Measurements from ENCODE around the gene SORCS2. TPM values are rescaled to one million over a fixed set of nuclear protein-coding genes. Genes with fewer than 3 reads are reported as not detected.

Gene SORCS2
- total RNA-seq, 2 donors from 2014 or later: 0.25 TPM; not detected in 1

DNA sequence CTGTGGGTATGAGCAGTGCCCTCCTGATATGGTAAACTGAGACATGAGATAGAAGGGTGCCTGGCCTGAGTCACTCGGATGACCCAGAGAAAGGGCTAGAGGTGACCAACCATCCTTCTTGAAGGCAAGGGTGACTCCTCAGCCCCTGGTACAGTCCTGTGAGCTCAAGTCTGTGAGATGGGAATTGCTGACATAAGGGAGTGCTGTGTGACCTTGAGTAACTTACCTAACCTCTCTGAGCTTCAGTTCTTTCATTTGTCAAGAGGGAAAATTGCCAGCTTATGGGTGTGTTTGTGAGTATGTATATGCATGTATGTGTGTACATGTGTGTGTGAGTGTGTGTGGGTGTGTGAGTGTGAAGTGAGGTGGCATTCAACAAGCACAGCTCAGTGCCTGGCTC, 452.8 kb downstream of the SORCS2 start:
- no peak for DNase-seq (ENCODE audit: low spot score in 2 of 2)
- ATAC-seq: no peak
- H3K36me3 Mint-ChIP-seq: no peaks in the 10 kb centered on the region
- H3K9me3 Mint-ChIP-seq: peaks cover 4 to 5% of the 10 kb centered on the region in 2 donors
- H3K27ac Mint-ChIP-seq: no peak overlapping the region

DNA sequence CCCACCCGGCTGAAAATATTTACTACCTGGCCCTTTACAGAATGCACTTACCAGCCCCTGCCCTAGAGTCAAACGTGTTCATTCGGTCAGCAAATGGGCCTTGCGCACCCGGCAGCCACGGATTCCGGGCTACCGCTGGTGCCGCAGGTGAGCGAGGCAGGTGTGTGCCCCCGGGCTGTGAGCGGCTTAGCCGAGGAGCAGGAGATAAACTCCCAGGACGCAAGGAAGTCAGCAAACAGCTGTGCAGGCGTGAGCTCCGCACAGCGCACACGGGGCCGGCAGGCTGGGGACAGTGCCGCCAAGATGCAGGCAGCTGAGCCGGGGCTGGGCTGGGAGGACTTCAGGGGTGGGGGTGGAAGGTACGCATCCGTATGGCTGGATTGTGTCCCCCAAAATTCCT, 453.6 kb downstream of the SORCS2 start:
- no peak for ATAC-seq
- DNase-seq (ENCODE audit: low spot score in 2 of 2): no peak
- Mint-ChIP-seq H3K27ac (peak overlapping the region in 1 of 2 donors; percentile 39), H3K9me3 (peaks cover 4 to 5% of the 10 kb centered on the region in 2 donors), H3K36me3 (no peaks in the 10 kb centered on the region)

DNA sequence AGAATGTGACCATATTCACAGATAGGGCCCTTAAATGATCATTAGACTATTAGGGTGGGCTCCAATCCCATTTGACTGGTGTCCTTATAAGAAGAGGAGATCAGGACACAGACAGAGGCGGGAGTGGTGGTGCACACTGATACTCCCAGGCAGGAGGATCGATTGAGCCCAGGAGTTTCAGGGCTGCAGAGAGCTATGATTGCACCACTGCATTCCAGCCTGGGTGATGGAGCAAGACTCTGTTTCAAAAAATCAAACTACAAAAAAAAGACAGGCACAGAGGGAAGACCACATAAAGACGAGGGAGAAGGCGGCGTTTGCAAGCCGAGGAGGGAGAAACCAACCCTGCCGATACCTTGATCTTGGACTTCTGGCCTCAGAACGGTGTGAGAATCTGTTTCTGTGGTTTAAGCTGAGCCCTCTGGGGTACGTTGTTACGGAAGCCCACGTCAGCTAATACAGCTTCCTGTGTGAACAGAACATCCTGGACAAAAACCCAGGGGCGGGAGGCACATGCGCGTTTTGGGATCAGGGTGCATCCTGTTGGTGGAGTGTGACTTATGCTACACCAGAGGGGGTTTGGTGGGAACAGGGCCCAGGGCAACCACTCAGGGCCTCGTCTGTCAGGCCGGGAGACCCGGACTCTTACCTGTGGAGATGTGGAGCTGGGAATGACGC, 454.2 kb downstream of the SORCS2 start:
- H3K27ac Mint-ChIP-seq: peak overlapping the region; percentile 7 to 39
- DNase-seq (ENCODE audit: low spot score in 2 of 2) (no peak), ATAC-seq (no peak)
- peaks cover 0 to under 1% of the 10 kb centered on the region in 2 donors for H3K9me3 Mint-ChIP-seq
- no peaks in the 10 kb centered on the region for H3K36me3 Mint-ChIP-seq

DNA sequence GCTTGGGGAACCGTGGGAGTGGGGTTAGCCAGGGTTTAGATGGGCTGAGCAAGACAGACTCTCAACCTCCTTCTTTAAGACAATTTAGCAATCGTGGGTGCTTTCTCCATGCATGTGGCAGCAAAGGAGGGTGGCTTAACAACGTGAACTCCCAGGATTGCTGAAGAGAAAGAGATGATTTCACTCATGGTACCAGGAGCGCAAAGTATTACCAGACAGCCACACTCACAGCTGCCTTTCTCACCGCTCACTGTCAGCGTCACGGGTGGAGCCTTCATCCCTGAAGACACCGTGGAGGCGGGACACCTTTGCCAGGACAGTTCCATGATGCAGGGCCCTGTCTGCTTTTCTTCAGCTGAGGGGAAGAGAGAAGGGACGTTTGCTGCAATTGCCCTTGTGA, 454.8 kb downstream of the SORCS2 start:
- Mint-ChIP-seq H3K27ac (peak overlapping the region in 1 of 2 donors; percentile 7), H3K9me3 (no peaks in the 10 kb centered on the region), H3K36me3 (no peaks in the 10 kb centered on the region)
- ATAC-seq: no peak
- DNase-seq (ENCODE audit: low spot score in 2 of 2): no peak

DNA sequence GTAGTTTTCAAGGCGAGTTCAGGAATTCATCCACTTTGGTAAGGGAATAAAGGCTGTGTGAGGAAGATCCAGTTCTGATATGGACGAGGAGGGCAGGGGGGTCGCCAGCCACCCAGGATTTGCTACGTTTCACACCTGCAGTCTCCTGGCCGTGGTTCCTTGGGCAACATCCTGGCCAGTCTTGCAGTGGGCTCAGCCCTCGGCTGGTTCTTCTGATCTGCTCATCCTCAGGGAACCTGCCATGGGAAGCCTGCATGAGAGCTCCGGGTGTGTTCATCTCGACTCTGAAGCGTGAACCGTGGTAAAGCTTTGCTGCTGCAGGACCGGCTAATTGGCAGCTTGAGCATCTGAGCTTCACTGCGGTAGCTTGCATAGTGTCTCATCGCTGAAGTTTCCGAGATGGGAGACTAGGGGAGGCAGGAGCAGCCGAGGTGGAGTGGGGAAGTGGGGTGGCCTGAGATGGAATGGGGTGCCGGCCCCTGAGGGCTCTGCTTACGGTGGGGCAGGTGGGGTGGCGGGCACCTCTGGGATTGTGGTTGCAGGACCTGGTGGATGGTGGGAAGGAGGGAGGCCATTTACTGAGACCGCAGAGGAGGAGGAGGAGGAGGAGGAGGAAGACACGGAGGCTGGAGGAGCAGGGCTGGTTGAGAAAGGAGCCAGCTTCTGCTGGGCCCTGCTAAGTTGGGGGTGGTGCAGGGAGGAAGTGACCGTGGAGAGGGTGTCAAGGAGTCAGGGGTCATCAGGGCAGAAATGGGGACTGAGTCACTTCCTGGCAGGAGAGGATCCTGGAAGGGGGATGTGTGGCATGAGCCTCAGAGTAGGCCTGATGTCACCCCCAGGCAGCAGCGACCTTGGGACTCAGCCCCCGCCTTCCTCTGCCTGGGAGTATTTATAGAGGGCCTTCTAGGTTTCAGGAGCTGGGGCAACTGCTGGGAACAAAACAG, 455.5 kb downstream of the SORCS2 start:
- Mint-ChIP-seq H3K36me3 (no peaks in the 10 kb centered on the region), H3K27ac (no peak overlapping the region), H3K9me3 (no peaks in the 10 kb centered on the region)
- DNase-seq (ENCODE audit: low spot score in 2 of 2) (no peak), ATAC-seq (no peak)

DNA sequence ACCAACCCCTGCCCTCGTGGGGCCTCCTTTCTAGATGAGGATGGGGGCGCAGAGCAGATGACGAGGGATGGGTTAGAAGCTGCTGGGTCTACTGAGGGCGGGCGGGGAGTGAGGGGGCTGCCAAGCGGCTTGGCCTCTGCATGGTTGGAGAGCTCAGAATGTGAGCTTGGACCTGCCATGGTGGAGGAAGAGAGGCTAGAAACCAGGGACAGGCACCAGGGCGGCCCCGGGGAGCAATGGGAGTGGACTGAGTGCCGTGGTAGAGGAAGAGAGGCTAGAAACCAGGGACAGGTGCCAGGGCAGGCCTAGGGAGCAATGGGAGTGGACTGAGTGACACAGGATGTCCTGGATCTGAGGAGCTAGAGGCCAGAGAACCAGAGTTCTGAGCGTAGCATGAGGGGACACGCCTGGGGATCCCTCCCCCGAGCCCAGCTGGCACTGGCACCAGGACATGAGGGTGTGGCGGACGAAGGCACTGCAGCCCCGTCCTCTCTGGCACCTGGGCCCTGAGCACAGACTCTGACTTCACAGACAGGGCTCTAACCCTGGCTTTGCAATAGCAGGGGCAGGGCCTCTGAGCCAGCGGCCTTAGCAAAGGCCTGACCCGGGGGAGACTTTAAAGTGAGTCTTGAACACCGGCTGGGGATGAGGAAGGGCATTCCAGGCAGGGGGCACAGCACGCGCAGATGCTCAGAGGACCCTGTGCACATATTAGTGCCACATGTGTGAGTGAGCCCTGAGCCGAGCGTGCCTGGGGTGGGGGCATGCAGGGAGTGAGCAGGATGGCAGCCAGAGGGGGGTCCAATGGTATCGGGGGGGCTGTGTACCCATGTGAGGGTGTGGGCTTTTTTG, 456.4 kb downstream of the SORCS2 start:
- ATAC-seq (no peak), DNase-seq (ENCODE audit: low spot score in 2 of 2) (no peak)
- no peaks in the 10 kb centered on the region for H3K9me3 Mint-ChIP-seq
- no peaks in the 10 kb centered on the region for H3K36me3 Mint-ChIP-seq
- H3K27ac Mint-ChIP-seq: peak overlapping the region; percentile 44 to 55

DNA sequence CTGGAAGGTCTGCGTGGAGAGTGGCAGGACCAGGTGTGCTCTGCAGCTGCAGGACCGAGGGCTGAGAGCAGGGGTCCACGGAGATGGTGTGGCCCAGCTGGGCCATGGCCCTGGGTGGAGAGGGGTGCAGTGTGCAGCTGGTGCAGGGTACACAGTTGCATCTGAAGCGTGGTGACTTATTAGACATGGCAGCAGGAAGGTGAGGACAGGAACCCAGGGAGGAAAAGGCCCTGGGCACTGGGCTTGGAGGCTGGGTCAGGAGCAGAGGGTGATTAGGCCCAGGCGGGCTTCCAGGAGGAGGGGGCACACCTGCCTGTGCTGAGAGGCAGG, 457.0 kb downstream of the SORCS2 start:
- Mint-ChIP-seq H3K27ac (peak overlapping the region in 1 of 2 donors; percentile 44), H3K36me3 (no peaks in the 10 kb centered on the region), H3K9me3 (no peaks in the 10 kb centered on the region)
- DNase-seq (ENCODE audit: low spot score in 2 of 2) (no peak), ATAC-seq (no peak)

DNA sequence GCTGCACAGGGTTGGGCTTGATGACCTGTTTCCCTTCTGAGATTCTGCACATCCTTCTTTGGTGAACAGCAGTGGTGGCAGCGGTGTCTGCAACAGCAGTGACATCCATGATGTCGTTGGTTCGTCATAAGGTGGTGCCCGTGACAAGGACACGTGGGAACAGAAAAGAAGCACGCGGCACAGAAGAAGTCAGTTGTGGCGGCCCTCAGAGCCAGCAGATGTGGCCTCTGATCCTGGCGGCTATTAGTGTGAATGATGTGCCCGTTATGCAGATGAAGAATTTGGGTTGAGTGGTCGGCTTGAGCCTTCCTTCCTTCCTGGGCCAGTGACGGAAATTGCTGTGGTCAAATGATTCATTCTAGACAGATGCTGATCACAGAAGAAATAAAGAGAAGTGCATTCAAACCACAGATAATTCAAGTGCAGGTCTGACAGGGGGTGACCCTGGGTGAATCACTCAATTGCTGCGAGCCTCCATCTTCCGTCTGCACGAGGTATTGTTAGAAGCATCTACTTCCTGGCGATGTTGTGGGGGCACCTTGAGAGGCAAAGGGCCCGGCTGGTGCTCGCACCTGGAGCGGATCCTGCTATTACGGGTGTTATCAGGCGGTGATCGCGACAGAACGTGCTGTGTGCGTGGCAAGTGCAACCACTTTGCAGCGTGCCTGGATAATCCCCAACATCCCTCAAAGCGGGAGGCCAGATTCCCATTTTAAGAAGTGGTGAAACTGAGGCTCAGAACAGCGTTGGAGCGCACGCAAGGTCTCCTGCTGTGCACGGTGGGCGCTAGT, 457.6 kb downstream of the SORCS2 start:
- DNase-seq (ENCODE audit: low spot score in 2 of 2): peak; percentile 17 to 73
- no peaks in the 10 kb centered on the region for H3K9me3 Mint-ChIP-seq

DNA sequence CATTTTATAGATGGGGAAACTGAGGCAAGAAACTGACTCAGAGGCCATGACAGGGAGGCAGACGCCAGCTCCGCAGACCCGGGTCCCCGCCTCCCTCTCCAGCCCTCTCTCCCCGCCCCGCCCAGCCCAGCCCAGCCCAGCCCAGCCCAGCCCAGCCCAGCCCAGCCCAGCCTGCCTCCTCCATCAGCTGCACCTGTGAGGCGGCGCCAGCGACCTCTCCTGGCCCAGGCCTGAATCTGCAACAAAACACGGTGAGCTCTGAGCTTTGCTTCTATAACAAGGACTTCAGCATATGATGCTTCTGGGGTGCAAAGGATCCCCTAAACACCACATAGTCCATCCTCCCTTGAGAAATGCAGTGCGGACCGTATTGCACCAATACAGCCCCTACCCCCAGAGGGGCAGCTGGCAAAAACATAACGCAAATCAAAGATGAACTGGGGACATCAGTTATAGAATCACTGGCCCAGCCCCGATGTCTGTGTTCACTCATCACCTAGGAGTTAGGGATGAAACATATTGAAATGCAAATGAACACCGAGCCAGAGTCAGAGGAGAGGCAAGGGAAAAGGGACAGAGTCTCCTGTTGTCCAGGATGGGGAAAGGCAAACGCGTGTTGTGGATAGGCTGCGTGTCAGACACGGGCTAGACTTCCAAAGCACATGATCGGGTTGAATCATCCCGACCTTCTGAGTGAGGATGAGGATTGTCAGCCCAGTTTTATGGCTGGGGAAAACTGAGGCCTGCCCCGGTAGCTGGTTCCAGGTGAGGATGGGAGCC, 458.5 kb downstream of the SORCS2 start:
- no peak overlapping the region for H3K27ac Mint-ChIP-seq
- ATAC-seq (peak in 1 of 2 donors; percentile 44), DNase-seq (ENCODE audit: low spot score in 2 of 2) (peak in 1 of 2 donors; percentile 22)
- H3K36me3 Mint-ChIP-seq: no peaks in the 10 kb centered on the region
- no peaks in the 10 kb centered on the region for H3K9me3 Mint-ChIP-seq

More for the DNA sequence above, 457.6 kb downstream of the SORCS2 start:
- H3K36me3 Mint-ChIP-seq: no peaks in the 10 kb centered on the region
- ATAC-seq: peak; percentile 81 to 90
- H3K27ac Mint-ChIP-seq: peak overlapping the region; percentile 37 to 44

DNA sequence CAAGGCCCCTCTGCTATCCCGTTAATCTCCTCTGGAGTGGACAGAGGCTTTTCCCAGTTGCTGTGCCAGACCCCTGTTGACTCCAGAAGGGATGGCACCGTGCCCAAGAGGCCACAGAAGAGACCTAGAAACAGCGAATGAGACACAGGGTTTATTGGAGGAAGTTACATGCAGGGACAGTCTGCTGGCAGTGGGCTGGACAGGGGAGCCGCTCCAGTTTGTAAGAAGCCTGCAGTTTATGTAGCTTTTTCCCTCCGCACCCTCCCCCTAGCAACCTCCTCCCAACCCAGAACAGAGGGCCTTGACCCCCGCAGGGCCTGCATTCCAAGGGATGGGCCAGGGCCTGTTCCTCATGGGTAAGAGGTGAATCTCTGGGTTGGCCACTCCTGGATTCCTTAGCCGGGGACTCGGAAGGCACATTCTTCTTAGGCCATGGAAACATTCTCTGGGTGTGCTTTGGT, 459.2 kb downstream of the SORCS2 start:
- no peaks in the 10 kb centered on the region for H3K36me3 Mint-ChIP-seq

DNA sequence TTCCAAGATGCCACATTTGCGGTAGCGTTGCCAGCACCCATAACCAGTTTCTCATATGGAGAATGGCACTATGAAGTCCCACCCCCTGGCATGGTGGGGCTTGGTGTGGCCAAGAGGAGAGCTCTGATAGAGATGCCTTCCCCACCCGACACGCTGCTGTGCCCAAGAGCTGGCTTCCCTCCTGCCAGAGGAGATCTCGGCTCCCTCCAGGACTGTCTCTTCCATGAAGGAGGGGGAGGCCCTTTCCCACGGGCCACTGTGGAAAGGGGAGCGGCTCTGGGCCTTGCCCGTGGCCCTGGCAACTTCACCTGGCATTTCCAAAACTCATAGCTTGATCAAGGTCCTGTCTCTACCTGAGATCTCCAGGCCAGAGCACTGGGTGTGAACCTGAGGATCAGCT, 459.7 kb downstream of the SORCS2 start:
- no peak for ATAC-seq
- H3K36me3 Mint-ChIP-seq: no peaks in the 10 kb centered on the region
- no peak for DNase-seq (ENCODE audit: low spot score in 2 of 2)
- no peak overlapping the region for H3K27ac Mint-ChIP-seq
- H3K9me3 Mint-ChIP-seq: no peaks in the 10 kb centered on the region

More for the DNA sequence above, 459.2 kb downstream of the SORCS2 start:
- H3K27ac Mint-ChIP-seq: no peak overlapping the region
- ATAC-seq (no peak), DNase-seq (ENCODE audit: low spot score in 2 of 2) (no peak)
- H3K9me3 Mint-ChIP-seq: no peaks in the 10 kb centered on the region

DNA sequence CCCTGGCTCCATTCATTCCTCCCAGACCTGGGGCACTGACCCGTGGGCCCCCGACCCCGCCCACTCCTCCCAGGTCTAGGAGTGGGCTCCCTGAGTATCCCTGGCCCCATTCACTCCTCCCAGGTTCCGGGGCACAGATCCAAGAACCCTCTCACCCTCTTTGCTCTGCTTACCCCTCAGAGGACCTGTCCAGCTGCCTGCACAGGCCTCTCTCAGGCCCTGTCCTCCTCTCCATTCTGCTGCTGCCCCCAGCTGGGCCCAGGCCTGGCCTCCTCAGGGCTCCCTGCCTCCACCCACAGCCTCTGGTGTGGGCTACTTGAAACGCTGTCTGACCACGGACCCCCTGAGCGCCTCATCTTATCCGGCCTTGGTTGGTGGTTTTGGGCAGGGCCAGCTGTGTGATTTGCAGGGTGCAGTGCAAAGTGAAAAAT, 460.1 kb downstream of the SORCS2 start:
- Mint-ChIP-seq H3K9me3 (no peaks in the 10 kb centered on the region), H3K36me3 (no peaks in the 10 kb centered on the region), H3K27ac (no peak overlapping the region)
- no peak for ATAC-seq
- DNase-seq (ENCODE audit: low spot score in 2 of 2): no peak

DNA sequence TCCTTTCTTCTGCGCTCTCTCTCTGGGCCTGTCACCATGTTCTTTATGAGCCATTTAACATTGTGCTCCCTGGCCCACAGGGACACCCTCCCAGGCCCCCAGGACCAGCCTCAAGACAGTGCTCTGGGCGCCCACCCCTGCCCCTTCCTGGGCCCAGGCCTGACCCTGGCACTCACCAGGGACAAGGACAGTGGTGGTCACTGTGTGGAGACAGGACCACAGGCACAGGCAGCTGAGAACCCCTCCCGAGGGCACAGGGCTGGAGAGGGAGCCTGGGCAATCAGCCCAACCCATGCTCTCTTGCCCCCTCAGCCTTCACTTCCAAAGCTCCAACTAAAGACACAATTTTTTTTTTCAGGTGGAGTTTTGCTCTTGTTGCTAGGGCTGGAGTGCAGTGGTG, 460.6 kb downstream of the SORCS2 start:
- H3K9me3 Mint-ChIP-seq: no peaks in the 10 kb centered on the region
- no peak for DNase-seq (ENCODE audit: low spot score in 2 of 2)
- H3K36me3 Mint-ChIP-seq: no peaks in the 10 kb centered on the region
- no peak for ATAC-seq
- no peak overlapping the region for H3K27ac Mint-ChIP-seq

DNA sequence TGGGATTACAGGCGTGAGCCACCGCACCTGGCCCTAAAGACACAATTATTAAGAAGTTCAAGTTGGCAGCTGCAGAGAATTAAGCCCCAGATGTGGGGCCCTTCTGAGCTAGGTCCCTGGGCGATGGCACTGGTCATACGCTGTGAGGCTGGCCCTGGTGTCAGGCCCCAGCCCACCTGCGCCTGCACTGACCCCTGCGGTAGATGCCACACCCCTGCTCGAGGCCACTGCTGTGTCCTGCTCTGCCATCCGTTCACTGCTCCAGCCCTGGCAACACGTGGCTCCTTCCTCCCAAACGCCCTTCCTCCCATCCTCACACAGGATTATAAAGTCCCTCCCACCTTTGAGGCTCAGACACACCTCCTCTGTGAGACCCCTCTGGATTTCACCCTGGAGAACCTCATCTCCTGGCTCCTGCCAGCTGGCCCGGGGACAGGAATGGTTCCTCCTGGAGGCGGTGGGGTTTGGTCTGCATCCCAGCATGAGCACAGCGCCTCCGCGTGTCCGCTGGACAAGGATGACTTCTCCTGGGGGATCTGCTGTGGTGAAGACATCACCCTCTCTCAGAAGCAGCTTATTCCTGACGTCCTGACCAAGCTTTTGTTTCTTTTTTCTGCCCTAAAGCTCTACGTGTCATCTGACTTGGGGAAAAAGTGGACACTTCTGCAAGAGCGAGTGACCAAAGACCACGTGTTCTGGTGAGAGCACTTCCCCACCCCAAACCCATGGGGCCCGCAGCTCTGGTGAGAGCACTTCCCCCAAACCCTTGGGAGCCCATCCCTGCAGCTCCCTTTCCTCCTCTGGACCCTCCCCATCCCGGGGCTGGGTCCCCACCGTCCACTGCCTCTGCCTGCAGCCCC, 461.4 kb downstream of the SORCS2 start:
- no peak for ATAC-seq
- H3K27ac Mint-ChIP-seq: no peak overlapping the region
- H3K36me3 Mint-ChIP-seq: no peaks in the 10 kb centered on the region
- no peak for DNase-seq (ENCODE audit: low spot score in 2 of 2)
- no peaks in the 10 kb centered on the region for H3K9me3 Mint-ChIP-seq

Data from activated naive CD4-positive, alpha-beta T cell treated with anti-CD3 and anti-CD28 coated beads, Interleukin-2, amount 50 U/mL, for 72 hours (primary cell).